Endometrium (tissue), 2 donors: ENCODE results near the gene CCDC40.

Experiments used
- FAIRE-seq: peaks from 2 replicates; lab custom pipeline; 2012; peaks lifted over from hg19 to GRCh38; lab: Jason Lieb, UNC
- donor health status: control.
- donor health status: control.

CCDC40 gene

GRCh38 chr17:80018917-80019651 lies 17.4 kb upstream of the CCDC40 start:
- no peak for FAIRE-seq

GRCh38 chr17:80021600-80021999 lies 14.8 kb upstream of the CCDC40 start:
- no peak for FAIRE-seq

- FAIRE-seq: no peak
These were observed 12.8 kb upstream of the CCDC40 start for GRCh38 chr17:80023481-80024205.

- FAIRE-seq: no peak
These were observed 12.1 kb upstream of the CCDC40 start for GRCh38 chr17:80024206-80024972.

- FAIRE-seq: no peak
These were observed 11.3 kb upstream of the CCDC40 start for GRCh38 chr17:80025140-80025539.

GRCh38 chr17:80025796-80026195 lies 10.6 kb upstream of the CCDC40 start:
- FAIRE-seq: no peak

GRCh38 chr17:80026359-80027042 lies 9.9 kb upstream of the CCDC40 start:
- FAIRE-seq: no peak

- no peak for FAIRE-seq
These were observed 9.4 kb upstream of the CCDC40 start for GRCh38 chr17:80027043-80027435.

GRCh38 chr17:80028030-80028429 lies 8.4 kb upstream of the CCDC40 start:
- no peak for FAIRE-seq

GRCh38 chr17:80029258-80029974 lies 7.0 kb upstream of the CCDC40 start:
- FAIRE-seq: no peak

GRCh38 chr17:80030730-80031410 lies 5.6 kb upstream of the CCDC40 start:
- FAIRE-seq: no peak

- FAIRE-seq: no peak
These were observed 4.6 kb upstream of the CCDC40 start for GRCh38 chr17:80031691-80032430.

GRCh38 chr17:80032614-80033171 lies 3.7 kb upstream of the CCDC40 start:
- FAIRE-seq: no peak

GRCh38 chr17:80033840-80034239 lies 2.6 kb upstream of the CCDC40 start:
- FAIRE-seq: no peak

GRCh38 chr17:80034791-80035686 lies 1.4 kb upstream of the CCDC40 start:
- FAIRE-seq: no peak

- FAIRE-seq: no peak
These were observed 830 bp upstream of the CCDC40 start, which contains the start of gene TBC1D16 for GRCh38 chr17:80035687-80035936. TBC1D16 (minus strand) TSS chr17:80035872; CDS start chr17:80013547, 22,325 bp downstream.

GRCh38 chr17:80036715-80037477 lies 454 bp downstream of the CCDC40 start:
- no peak for FAIRE-seq

GRCh38 chr17:80043963-80044362 lies 7.5 kb downstream of the CCDC40 start:
- FAIRE-seq: no peak
